ENCODE results near the gene HCN2. TPM values are rescaled to one million over a fixed set of nuclear protein-coding genes. Genes with fewer than 3 reads are reported as not detected.
"Not testable (repeated sequence)": the region's sequence is repeated elsewhere in the genome, so short reads cannot be mapped to it uniquely, and the experiment has no call there.

The HCN2 gene
- total and polyA plus RNA-seq, 2 of the 8 experiments (the other 6 are each of a cell fraction or from before 2014, with no cell fraction given), result 1.0 to 4.0 TPM

DNA sequence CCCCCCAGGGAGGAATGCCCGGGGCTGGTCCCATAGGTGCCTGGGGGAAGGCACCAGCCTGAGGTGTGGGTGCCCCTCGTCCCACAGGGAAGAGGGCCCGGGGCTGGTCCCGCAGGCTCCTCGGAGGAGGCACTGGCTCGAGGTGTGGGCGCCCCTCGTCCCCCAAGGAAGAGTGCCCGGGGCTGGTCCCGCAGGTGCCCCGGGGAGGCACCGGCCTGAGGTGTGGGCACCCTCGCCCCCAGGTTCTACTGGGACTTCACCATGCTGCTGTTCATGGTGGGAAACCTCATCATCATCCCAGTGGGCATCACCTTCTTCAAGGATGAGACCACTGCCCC, 13.6 kb downstream of the HCN2 start:
- H3K23me2 ChIP-seq (ENCODE audit: low read depth, low read length); H3K9ac ChIP-seq (replicated peaks in 1 of 4; ENCODE audit: extremely low read depth in 1 of 4, low read depth in 3 of 4, low read length in 3 of 4); H2BK20ac ChIP-seq (ENCODE audit: low read length); H4K91ac ChIP-seq (replicated peaks; ENCODE audit: insufficient read length, low read length); H4K5ac ChIP-seq (ENCODE audit: insufficient read length, low read depth, low read length); H2BK12ac ChIP-seq (ENCODE audit: low read depth, low read length); DNase-seq (ENCODE audit: low read depth in 1 of 2, low spot score in 2 of 2); H3K4me1 ChIP-seq (replicated peaks in 1 of 4; ENCODE audit: control insufficient read depth in 3 of 4, insufficient read depth in 4 of 4, low read length in 3 of 4); H3K4me3 ChIP-seq (ENCODE audit: extremely low read depth in 1 of 4, insufficient read depth in 2 of 4, low read depth in 3 of 4, low read length in 4 of 4); H3K14ac ChIP-seq (ENCODE audit: insufficient read length); H2AK5ac ChIP-seq (ENCODE audit: low read depth, low read length); H4K8ac ChIP-seq (ENCODE audit: extremely low read depth, insufficient read depth, low read length); H4K20me1 ChIP-seq (replicated peaks in 1 of 2; ENCODE audit: control insufficient read depth in 1 of 2, insufficient read depth in 2 of 2, low read length in 2 of 2); H3K18ac ChIP-seq (ENCODE audit: extremely low read depth, low read length); H3K36me3 ChIP-seq (ENCODE audit: control insufficient read depth in 2 of 4, insufficient read depth in 4 of 4, low read length in 3 of 4); FAIRE-seq; H3K4ac ChIP-seq (replicated peaks; ENCODE audit: insufficient read length, low read depth, low read length); H2BK5ac ChIP-seq (ENCODE audit: low read depth, low read length); H3K79me2 ChIP-seq (ENCODE audit: control insufficient read depth in 1 of 2, insufficient read depth in 2 of 2, low read length in 2 of 2); H3K23ac ChIP-seq (ENCODE audit: insufficient read length); H3K79me1 ChIP-seq (ENCODE audit: low read depth, low read length); H3K4me2 ChIP-seq (ENCODE audit: insufficient read depth in 1 of 2, low read depth in 2 of 2, low read length in 2 of 2); H3K27ac ChIP-seq (ENCODE audit: low read depth, low read length); H3K56ac ChIP-seq (replicated peaks; ENCODE audit: insufficient read length, low read depth, low read length); H3K27me3 ChIP-seq (replicated peaks in 1 of 4; ENCODE audit: control insufficient read depth in 3 of 4, extremely low read depth in 1 of 4, insufficient read depth in 3 of 4, low read length in 3 of 4); H2BK15ac ChIP-seq (ENCODE audit: low read length); H2BK120ac ChIP-seq (replicated peaks; ENCODE audit: low read depth, low read length); POLR2A ChIA-PET (ENCODE audit: partially characterized antibody); H2AFZ ChIP-seq (ENCODE audit: low read length); CTCF ChIA-PET (ENCODE audit: partially characterized antibody): not testable (repeated sequence)
- WGBS, 2 experiments (ENCODE audit: extremely low coverage in 1 of 2, insufficient coverage in 1 of 2, insufficient read length in 1 of 2, insufficient replicate concordance in 2 of 2, low coverage in 1 of 2, low lambda C conversion rate in 2 of 2, missing lambda C conversion rate in 1 of 2), result 92% methylated on average over 10 of the region's 13 CpGs; no CpG with 5 or more reads in 1 of the 2 experiments
- peaks cover 0 to 30% of the 10 kb centered on the region in 2 experiments; a peak in 1 of 4 replicates for H3K9me3 ChIP-seq (ENCODE audit: insufficient read depth in 2 of 2, low read depth in 1 of 2, low read length in 1 of 2)

GRCh38 chr19:603779-604178, 14.1 kb downstream of the HCN2 start:
- H3K9ac ChIP-seq (replicated peaks in 1 of 4; ENCODE audit: extremely low read depth in 1 of 4, low read depth in 3 of 4, low read length in 3 of 4); H3K4me2 ChIP-seq (ENCODE audit: insufficient read depth in 1 of 2, low read depth in 2 of 2, low read length in 2 of 2); H2BK15ac ChIP-seq (ENCODE audit: low read length); H3K79me1 ChIP-seq (ENCODE audit: low read depth, low read length); H4K5ac ChIP-seq (ENCODE audit: insufficient read length, low read depth, low read length); H4K20me1 ChIP-seq (replicated peaks in 1 of 2; ENCODE audit: control insufficient read depth in 1 of 2, insufficient read depth in 2 of 2, low read length in 2 of 2); H3K4me3 ChIP-seq (ENCODE audit: extremely low read depth in 1 of 4, insufficient read depth in 2 of 4, low read depth in 3 of 4, low read length in 4 of 4); H2BK120ac ChIP-seq (replicated peaks; ENCODE audit: low read depth, low read length); H3K36me3 ChIP-seq (ENCODE audit: control insufficient read depth in 2 of 4, insufficient read depth in 4 of 4, low read length in 3 of 4); H3K56ac ChIP-seq (replicated peaks; ENCODE audit: insufficient read length, low read depth, low read length); H3K23ac ChIP-seq (ENCODE audit: insufficient read length); H2BK12ac ChIP-seq (ENCODE audit: low read depth, low read length); CTCF ChIA-PET (ENCODE audit: partially characterized antibody); H3K27ac ChIP-seq (ENCODE audit: low read depth, low read length); DNase-seq (ENCODE audit: low read depth in 1 of 2, low spot score in 2 of 2); H3K4me1 ChIP-seq (replicated peaks in 1 of 4; ENCODE audit: control insufficient read depth in 3 of 4, insufficient read depth in 4 of 4, low read length in 3 of 4); H3K27me3 ChIP-seq (replicated peaks in 1 of 4; ENCODE audit: control insufficient read depth in 3 of 4, extremely low read depth in 1 of 4, insufficient read depth in 3 of 4, low read length in 3 of 4); H3K23me2 ChIP-seq (ENCODE audit: low read depth, low read length); H4K91ac ChIP-seq (replicated peaks; ENCODE audit: insufficient read length, low read length); H2BK5ac ChIP-seq (ENCODE audit: low read depth, low read length); H3K14ac ChIP-seq (ENCODE audit: insufficient read length); H2AK5ac ChIP-seq (ENCODE audit: low read depth, low read length); H2AFZ ChIP-seq (ENCODE audit: low read length); POLR2A ChIA-PET (ENCODE audit: partially characterized antibody); H2BK20ac ChIP-seq (ENCODE audit: low read length); H3K18ac ChIP-seq (ENCODE audit: extremely low read depth, low read length); FAIRE-seq; H3K79me2 ChIP-seq (ENCODE audit: control insufficient read depth in 1 of 2, insufficient read depth in 2 of 2, low read length in 2 of 2); H3K4ac ChIP-seq (replicated peaks; ENCODE audit: insufficient read length, low read depth, low read length); H4K8ac ChIP-seq (ENCODE audit: extremely low read depth, insufficient read depth, low read length): not testable (repeated sequence)
- peaks cover 0 to 30% of the 10 kb centered on the region in 2 experiments; a peak in 1 of 4 replicates for H3K9me3 ChIP-seq (ENCODE audit: insufficient read depth in 2 of 2, low read depth in 1 of 2, low read length in 1 of 2)
- 90% methylated on average over 11 of the region's 20 CpGs; no CpG with 5 or more reads in 1 of the 2 experiments for WGBS, 2 experiments (ENCODE audit: extremely low coverage in 1 of 2, insufficient coverage in 1 of 2, insufficient read length in 1 of 2, insufficient replicate concordance in 2 of 2, low coverage in 1 of 2, low lambda C conversion rate in 2 of 2, missing lambda C conversion rate in 1 of 2)
